Measurements from ENCODE around the gene ETV3. TPM values are rescaled to one million over a fixed set of nuclear protein-coding genes. Genes with fewer than 3 reads are reported as not detected.

The ETV3 gene
- total RNA-seq, 1 donor from 2014 or later: 14.6 TPM

DNA sequence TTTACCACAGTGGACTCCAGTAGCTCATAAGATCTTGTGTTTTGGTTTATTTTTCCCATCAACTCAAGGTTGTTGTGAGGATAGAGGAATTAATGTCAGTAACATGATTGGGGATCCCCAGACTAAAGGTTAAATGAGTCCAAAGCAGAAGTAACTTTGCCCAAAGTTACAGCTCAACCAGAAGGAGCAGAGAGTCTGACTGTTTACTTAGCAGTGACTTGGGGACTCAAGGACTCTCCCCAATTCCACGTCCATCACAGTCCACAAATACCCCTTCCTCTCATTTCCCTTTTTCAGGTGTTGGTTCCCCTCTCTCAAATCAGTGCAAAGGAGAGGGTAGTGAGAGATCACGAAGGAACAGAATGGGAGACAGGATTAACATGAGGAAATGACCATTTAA is 4.0 kb upstream of the ETV3 start:
- Histone ChIP-seq H3K27ac (replicated peaks) (no peak overlapping the region), H3K4me3 (no peak overlapping the region), H3K27me3 (ENCODE audit: low read depth) (no peaks in the 10 kb centered on the region), H3K9me3 (replicated peaks) (no peaks in the 10 kb centered on the region), H3K36me3 (no peaks in the 10 kb centered on the region), H3K4me1 (peaks cover 22% of the 10 kb centered on the region)
- no peak for DNase-seq
- intact Hi-C loops (cut with micrococcal nuclease): no loop called here
- TF ChIP-seq, protein P1, sequence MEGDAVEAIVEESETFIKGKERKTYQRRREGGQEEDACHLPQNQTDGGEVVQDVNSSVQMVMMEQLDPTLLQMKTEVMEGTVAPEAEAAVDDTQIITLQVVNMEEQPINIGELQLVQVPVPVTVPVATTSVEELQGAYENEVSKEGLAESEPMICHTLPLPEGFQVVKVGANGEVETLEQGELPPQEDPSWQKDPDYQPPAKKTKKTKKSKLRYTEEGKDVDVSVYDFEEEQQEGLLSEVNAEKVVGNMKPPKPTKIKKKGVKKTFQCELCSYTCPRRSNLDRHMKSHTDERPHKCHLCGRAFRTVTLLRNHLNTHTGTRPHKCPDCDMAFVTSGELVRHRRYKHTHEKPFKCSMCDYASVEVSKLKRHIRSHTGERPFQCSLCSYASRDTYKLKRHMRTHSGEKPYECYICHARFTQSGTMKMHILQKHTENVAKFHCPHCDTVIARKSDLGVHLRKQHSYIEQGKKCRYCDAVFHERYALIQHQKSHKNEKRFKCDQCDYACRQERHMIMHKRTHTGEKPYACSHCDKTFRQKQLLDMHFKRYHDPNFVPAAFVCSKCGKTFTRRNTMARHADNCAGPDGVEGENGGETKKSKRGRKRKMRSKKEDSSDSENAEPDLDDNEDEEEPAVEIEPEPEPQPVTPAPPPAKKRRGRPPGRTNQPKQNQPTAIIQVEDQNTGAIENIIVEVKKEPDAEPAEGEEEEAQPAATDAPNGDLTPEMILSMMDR (IDR thresholded peaks at IDR 0.05; ENCODE audit: borderline replicate concordance): no peak

DNA sequence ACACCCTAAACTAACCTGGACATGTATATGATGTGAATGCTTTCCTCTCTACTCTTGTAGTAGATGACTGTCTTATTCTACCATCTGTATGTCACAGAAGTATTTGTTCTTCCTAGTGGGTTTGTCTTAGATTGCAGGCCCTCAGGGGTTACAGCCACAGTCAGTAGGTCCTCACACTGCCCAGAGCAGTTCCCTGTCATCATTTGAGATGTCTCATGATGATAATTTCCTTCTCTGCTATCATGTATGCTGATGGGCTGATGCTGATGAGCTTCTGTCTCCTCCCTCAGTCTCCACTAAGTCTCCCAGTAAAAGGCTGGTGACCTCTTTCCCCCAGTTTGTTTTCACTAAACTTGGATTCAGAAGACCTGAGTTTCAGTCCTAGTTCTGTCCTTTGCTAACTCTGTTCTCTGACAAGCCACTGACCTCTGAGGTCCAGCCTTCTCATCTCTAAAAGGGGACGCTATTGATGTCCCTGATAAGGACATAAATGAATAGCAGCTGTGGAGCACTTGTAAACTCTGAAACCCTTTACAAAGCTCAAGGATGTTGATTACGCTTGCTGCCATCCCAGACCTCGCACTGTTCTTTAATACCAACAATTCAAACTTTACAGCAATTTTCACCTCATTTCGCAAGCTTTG is 3.1 kb upstream of the ETV3 start:
- no peaks in the 10 kb centered on the region for H3K36me3 ChIP-seq
- no peak for DNase-seq
- no peak overlapping the region for H3K4me3 ChIP-seq
- H3K4me1 ChIP-seq: peaks cover 31% of the 10 kb centered on the region
- TF ChIP-seq, protein P1 (IDR thresholded peaks at IDR 0.05; ENCODE audit: borderline replicate concordance): no peak
- H3K27me3 ChIP-seq (ENCODE audit: low read depth): no peaks in the 10 kb centered on the region
- no peaks in the 10 kb centered on the region for H3K9me3 ChIP-seq (replicated peaks)
- H3K27ac ChIP-seq (replicated peaks): no peak overlapping the region
- intact Hi-C loops (cut with micrococcal nuclease): no loop called here

DNA sequence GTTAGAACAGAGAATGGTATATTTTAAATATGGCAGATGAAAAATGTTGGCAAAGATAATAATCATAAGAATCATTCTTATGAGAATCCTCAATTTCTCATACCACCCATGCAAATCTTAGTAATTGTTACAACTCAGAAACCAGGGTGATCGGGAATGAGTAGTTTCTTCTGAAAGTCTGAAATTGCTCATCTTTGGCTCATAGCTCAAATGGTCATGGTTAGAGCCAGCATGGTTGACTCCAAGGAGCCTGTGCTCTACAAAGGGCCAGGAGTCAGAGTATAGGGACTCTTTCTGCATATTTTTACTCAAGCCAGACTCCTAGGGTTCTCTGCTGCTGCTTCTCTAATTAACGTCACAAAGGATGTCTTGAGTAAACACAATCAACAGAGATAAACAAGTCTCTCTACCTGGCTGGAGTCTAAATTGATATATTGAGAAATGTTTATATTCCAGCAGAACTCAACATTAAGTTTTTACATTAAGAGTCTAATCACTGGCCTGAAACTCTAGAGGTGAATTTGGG is 1.9 kb upstream of the ETV3 start:
- peaks cover 8% of the 10 kb centered on the region for H3K36me3 ChIP-seq
- TF ChIP-seq, protein P1 (IDR thresholded peaks at IDR 0.05; ENCODE audit: borderline replicate concordance): no peak
- no peaks in the 10 kb centered on the region for H3K27me3 ChIP-seq (ENCODE audit: low read depth)
- peaks cover 40% of the 10 kb centered on the region for H3K4me1 ChIP-seq
- H3K27ac ChIP-seq (replicated peaks): no peak overlapping the region
- no peak overlapping the region for H3K4me3 ChIP-seq
- DNase-seq: no peak
- H3K9me3 ChIP-seq (replicated peaks): no peaks in the 10 kb centered on the region
- intact Hi-C loops (cut with micrococcal nuclease): no loop called here

DNA sequence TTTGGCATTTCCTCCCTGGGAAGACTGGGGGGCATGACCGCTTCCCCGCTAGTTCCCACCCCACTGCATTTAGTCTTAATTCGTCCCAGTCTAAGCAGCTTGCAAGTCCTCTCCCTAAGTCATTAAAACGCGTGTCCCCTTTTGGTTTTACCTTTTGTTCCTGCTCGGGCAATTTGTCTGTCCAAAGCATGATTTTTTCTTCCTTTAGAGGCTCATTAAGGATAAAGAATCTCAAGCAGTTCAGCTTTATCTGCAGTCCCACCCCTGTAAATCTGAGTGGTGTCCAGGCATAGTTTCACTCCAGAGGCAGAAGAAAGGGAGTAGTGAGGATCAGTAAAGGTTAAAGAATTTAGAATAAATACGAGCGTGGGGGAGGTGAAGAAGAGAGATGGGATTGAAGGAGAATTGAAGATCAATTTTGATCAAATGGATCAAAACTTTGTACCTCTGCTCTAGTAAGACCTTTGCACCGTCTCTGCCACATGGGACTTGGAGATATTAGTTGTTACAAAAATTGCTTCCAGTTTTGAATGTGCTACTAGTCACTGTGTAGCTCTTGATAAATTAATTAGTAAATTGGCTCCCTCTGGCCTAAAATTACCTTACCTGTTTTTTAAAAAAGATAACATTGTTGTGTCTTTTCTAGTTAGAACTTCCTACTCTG is 989 bp upstream of the ETV3 start:
- intact Hi-C loops (cut with micrococcal nuclease): no loop called here
- H3K9me3 ChIP-seq (replicated peaks): no peaks in the 10 kb centered on the region
- peak overlapping the region; percentile 96 for H3K27ac ChIP-seq (replicated peaks)
- peaks cover 18% of the 10 kb centered on the region for H3K36me3 ChIP-seq
- TF ChIP-seq, protein P1 (IDR thresholded peaks at IDR 0.05; ENCODE audit: borderline replicate concordance): no peak
- H3K27me3 ChIP-seq (ENCODE audit: low read depth): no peaks in the 10 kb centered on the region
- H3K4me3 ChIP-seq: peak overlapping the region; percentile 82
- peaks cover 44% of the 10 kb centered on the region for H3K4me1 ChIP-seq
- DNase-seq: no peak

DNA sequence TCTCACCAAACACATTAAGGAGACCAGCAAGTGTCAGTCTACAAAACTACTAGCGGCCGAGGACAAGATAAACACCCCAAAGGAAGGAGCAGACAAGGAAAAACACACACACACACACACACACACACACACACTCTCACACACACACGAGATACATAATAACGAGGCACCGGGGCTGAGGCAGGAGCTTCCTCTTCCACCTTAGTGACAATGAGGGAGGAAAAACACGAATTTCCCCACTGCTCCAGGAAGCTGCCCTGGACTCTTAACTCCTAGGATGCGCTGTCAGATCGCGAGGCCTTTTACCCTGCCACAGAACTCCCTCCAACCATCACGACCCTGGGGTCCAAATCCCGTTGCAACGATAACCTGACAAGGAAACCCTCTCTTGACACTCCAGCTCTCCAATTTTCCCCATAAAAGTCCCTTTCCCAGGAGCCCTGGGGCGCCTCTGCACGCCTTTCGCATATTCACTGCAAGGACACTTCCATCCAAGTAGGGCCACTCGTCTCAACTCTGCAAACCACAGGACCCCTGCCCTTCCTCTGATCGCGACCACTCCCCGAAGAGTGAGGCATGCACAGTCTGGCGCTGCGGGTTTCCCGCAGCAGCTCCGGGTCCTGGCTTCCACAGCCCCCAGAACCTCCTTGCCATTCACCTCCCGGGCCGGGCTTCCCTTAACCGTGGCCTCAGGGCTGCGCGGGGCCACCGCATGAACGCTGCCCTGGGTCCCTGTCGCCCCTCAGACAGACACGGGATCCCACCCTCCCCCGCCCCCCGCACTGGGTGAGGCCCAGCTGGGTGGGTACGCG is 581 bp downstream of the ETV3 start:
- TF ChIP-seq, protein P1 (IDR thresholded peaks at IDR 0.05; ENCODE audit: borderline replicate concordance): no peak
- Histone ChIP-seq H3K27ac (replicated peaks) (peak overlapping the region; percentile 96), H3K27me3 (ENCODE audit: low read depth) (no peaks in the 10 kb centered on the region), H3K4me3 (peak overlapping the region; percentile 82), H3K4me1 (peaks cover 49% of the 10 kb centered on the region), H3K36me3 (peaks cover 34% of the 10 kb centered on the region), H3K9me3 (replicated peaks) (no peaks in the 10 kb centered on the region)
- DNase-seq: no peak
- intact Hi-C loops (cut with micrococcal nuclease): no loop called here
